GM21390 (cell line): ENCODE results near the gene LIX1.
"Not testable (repeated sequence)": the region's sequence is repeated elsewhere in the genome, so short reads cannot be mapped to it uniquely, and the experiment has no call there.

Experiments used
- ATAC-seq: cut with Tn5 transposase; IDR thresholded peaks from one replicate; pipeline ENCODE4 v1.9.1; 2021; ENCODE audit not compliant: unreplicated experiment

The LIX1 gene

DNA sequence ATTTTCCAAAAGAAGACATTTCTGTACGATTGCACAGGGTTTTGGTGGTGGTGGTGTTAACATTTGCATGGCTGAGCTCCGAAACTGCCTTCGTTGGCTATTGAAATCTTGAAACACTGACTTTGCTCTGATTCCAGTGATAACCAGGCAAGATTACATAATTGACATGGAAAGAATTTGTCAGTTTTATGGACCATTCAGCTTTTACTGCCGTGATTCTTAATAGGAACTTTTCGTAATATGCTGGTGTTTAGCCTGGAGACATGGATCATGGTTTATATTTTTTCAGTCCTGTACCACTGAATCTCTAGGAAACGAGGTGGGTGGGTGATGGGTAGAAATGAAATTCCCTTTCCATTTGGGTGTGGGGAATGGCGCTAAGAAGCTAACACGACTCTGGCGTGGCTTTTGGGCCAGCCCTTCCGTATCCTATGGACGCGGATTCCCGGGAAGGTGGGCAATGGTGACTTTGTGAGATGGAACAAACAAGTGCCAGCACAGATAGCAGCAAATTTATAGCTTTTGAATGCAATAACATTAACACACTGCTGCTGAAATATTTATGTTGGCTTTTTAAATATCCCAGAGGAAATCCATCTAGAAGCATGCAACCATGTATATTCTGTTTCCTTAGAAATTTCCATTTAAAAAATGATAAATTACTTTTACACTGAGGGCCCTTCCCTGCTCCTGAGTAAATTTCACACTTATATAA lies 36.8 kb downstream of the LIX1 start:
- ATAC-seq = no peak

- ATAC-seq = no peak
These were observed 40.4 kb downstream of the LIX1 start for GRCh38 chr5:97102010-97102470.

- ATAC-seq = no peak
These were observed 41.1 kb downstream of the LIX1 start for GRCh38 chr5:97101189-97101910.

DNA sequence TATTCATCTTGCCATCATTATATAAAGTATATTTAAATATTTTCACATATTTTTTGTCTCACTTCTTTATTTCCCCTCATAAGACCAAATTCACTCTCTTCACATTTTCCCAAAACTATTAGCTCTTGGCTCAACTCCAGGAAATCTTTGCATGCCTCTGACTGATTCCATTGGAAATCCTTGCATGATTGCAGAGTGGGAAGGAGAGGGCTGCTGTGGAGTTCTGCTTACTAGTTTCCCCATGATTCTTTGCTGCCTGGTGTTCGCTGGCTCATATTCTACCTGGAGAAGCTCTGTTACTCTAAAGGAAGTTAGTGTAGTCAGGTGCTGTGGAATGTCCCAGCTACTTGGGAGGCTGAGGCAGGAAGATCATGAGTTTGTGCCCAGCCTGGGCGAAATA lies 41.9 kb downstream of the LIX1 start:
- no peak for ATAC-seq

- no peak for ATAC-seq
These were observed 43.5 kb downstream of the LIX1 start for GRCh38 chr5:97098922-97099321.

GRCh38 chr5:97097326-97098230 lies 44.8 kb downstream of the LIX1 start:
- no peak for ATAC-seq

- no peak for ATAC-seq
These were observed 45.6 kb downstream of the LIX1 start for GRCh38 chr5:97096846-97097245.

DNA sequence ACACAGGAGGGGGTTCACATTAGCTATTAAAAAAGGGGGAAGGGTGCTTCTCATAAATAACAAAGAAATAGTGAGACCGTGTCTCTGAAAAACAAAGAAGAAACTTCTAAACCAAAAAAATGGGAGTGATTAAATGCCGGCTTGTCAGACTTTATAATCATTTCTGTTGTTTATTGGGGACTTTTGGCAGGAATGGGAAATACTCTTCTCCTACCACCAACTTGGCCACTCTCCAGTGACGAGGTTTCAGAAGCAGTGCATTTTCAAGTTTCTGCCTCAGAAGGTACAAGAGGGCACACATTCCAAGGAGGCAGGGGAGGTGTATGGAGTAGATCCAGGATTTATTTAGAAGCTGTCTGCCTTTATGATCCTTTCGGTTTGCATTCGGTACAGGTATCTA lies 46.2 kb downstream of the LIX1 start:
- ATAC-seq = no peak

DNA sequence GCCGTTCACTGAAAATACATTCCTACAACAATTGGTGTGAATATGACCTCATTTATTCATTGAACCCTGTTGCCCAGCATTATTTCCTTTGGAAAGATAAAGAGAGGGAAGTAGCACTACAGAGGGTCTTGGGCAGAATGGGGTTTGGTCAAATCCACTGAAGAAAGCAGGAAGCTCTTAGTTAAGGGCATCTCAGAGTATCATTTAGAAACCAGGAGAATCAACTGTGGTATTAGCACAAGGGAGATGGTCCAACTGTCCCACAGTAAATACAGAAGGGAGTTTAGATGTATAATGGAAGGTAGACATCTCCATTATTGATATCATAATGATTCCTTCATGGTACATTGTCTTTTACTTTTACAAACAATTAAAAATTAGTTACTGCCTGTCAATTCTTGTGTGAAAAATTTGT lies 47.1 kb downstream of the LIX1 start:
- peak; percentile 53 for ATAC-seq

- ATAC-seq = peak; percentile 98
These were observed 47.7 kb downstream of the LIX1 start for GRCh38 chr5:97094579-97095317.

DNA sequence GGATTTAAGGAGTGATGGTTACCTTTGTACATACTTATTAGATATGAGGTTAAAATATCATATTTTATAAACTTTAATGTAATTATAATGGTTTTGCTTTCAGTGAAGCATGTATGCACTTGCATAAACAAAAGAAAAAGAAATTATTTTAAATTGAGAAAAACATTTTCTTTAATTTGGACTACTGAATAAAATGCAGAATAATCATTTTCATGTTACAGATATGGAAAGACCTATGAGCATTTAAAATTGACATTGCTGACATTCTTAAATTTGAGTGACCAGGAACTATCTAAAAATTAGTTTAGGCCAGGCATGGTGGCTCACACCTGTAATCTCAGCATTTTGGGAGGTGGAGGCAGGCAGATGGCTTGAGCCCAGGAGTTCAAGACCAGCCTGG lies 49.2 kb downstream of the LIX1 start:
- ATAC-seq = no peak

GRCh38 chr5:97090944-97091343 lies 51.5 kb downstream of the LIX1 start:
- no peak for ATAC-seq

GRCh38 chr5:97089149-97089801 lies 53.1 kb downstream of the LIX1 start:
- no peak for ATAC-seq

DNA sequence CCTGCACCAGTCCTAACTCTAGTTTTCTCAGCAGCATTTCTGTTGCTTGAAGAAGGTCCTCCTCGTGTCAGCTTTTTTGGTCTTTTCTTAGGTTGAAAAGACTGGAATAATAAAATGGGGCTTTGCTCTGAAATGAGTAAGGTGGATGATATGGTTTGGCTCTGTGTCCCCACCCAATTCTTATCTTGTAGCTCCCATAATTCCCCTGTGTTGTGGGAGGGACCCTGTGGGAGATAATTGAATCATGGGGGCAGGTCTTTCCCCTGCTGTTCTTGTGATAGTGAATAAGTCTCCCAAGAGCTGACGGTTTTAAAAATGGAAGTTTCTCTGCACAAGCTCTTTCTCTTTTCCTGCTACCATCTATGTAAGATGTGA lies 53.6 kb downstream of the LIX1 start:
- no peak for ATAC-seq

GRCh38 chr5:97087138-97087537 lies 55.3 kb downstream of the LIX1 start:
- no peak for ATAC-seq

DNA sequence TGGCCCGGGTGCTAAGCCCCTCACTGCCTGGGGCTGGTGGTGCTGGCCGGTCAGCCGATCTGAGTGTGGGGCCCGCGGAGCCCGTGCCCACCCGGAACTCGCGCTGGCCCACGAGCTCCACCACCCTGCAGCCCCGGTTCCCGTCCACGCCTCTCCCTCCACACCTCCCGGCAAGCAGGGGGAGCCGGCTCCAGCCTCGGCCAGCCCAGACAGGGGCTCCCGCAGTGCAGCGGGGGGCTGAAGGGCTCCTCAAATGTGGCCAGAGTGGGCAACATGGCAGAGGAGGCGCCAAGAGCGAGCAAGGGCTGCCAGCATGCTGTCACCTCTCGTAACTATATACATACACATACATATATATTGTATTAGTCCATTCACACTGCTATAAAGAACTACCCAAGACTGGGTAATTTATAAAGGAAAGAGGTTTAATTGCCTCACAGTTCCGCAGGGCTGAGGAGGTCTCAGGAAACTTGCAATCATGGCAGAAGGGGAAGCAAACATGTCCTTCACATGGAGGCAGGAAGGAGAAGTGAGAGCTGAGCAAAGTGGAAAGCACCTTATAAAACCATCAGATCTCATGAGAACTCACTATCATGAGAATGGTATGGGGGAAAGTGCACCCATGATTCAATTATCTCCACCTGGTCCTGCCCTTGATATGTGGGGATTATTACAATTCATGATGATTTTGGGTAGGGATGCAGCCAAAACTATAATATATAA lies 56.8 kb downstream of the LIX1 start:
- no peak for ATAC-seq

GRCh38 chr5:97084782-97085458 lies 57.5 kb downstream of the LIX1 start:
- not testable (repeated sequence) for ATAC-seq

DNA sequence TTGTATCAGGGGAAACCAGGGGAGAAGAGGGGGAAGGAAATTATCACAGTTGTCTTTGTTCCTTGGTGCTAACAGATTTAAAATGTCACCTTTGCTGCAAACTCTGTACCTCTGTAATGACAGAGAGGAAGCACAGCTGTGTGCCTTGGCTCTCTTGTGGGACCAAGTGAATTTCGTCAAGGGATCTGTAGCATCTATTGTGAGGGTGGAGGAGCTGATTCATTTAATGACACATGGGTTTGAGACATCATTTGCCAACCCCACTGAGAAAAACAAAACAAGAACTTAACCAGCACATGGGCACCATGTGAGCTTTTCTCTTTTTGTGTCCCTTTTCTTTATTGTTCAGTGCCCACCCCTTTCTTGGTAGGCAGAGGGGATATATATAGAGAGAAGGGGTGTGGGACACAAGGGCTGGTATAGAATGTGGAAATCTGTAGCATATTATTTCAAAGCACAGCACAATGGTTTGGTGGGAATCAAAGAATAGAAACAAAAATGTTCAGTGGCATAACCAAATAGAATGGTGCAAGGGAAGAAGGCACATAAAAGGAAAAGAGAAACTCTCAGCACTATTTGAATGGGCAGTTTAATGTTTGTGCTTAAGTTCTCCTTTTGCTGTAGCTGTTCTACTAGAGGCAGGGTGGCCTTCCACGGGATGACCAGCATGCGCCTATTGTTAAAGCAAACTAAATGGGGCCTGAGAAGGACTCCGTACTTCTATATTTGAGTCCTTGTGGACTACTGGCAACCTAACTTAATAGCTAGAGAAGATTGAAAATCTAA lies 63.3 kb downstream of the LIX1 start:
- ATAC-seq = no peak
